ENCODE results near the gene JADE3. TPM values are rescaled to one million over a fixed set of nuclear protein-coding genes. Genes with fewer than 3 reads are reported as not detected.

The JADE3 gene
- polyA plus RNA-seq, 1 donor from 2014 or later: 6.8 TPM

GRCh38 chrX:46916273-46916672 lies 4.1 kb downstream of the JADE3 start:
- Histone ChIP-seq H2AFZ (ENCODE audit: low read depth, low read length) (no peak overlapping the region), H3K27me3 (ENCODE audit: insufficient read depth, low read depth, low read length) (no peaks in the 10 kb centered on the region), H3K9ac (ENCODE audit: low read length) (no peak overlapping the region), H3K9me3 (ENCODE audit: low read length) (no peaks in the 10 kb centered on the region), H3K4me2 (ENCODE audit: low read length) (no peak overlapping the region), H3K79me2 (replicated peaks; ENCODE audit: insufficient read depth, low read length) (peaks cover 41% of the 10 kb centered on the region), H3K36me3 (ENCODE audit: insufficient read depth, low read length) (no peaks in the 10 kb centered on the region), H3F3A (ENCODE audit: insufficient read depth, low read length, poor library complexity, severe bottlenecking) (no peaks in the 10 kb centered on the region), H4K20me1 (ENCODE audit: insufficient read depth) (no peaks in the 10 kb centered on the region), H3K4me3 (ENCODE audit: low read length) (no peak overlapping the region), H3K9me2 (ENCODE audit: insufficient read depth, low read length) (no peaks in the 10 kb centered on the region), H3K27ac (ENCODE audit: low read length) (no peak overlapping the region)
- no peak for TF ChIP-seq REST (IDR thresholded peaks at IDR 0.05; ENCODE audit: borderline replicate concordance)
- TF ChIP-seq EP300 (conservative IDR thresholded peaks at IDR 0.05; ENCODE audit: poor library complexity, severe bottlenecking): no peak
- TF ChIP-seq POLR2AphosphoS5 (IDR thresholded peaks at IDR 0.05): no peak
- no peak for TF ChIP-seq CTCF (IDR thresholded peaks at IDR 0.05; ENCODE audit: poor library complexity, severe bottlenecking)
- no peak for TF ChIP-seq EZH2 (IDR thresholded peaks at IDR 0.05; ENCODE audit: borderline replicate concordance, insufficient read depth, low read length, poor library complexity, severe bottlenecking)
- no peak for TF ChIP-seq SMC3 (conservative IDR thresholded peaks at IDR 0.05; ENCODE audit: poor library complexity)
- TF ChIP-seq MXI1 (conservative IDR thresholded peaks at IDR 0.05; ENCODE audit: poor library complexity, severe bottlenecking): no peak
- no peak for TF ChIP-seq TAF1 (IDR thresholded peaks at IDR 0.05; ENCODE audit: low read depth)
- TF ChIP-seq RAD21 (conservative IDR thresholded peaks at IDR 0.05): no peak

GRCh38 chrX:46917622-46918021 lies 5.4 kb downstream of the JADE3 start:
- no peak overlapping the region for H3K4me2 ChIP-seq (ENCODE audit: low read length)
- no peaks in the 10 kb centered on the region for H4K20me1 ChIP-seq (ENCODE audit: insufficient read depth)
- H3K79me2 ChIP-seq (replicated peaks; ENCODE audit: insufficient read depth, low read length): peaks cover 41% of the 10 kb centered on the region
- no peaks in the 10 kb centered on the region for H3K36me3 ChIP-seq (ENCODE audit: insufficient read depth, low read length)
- no peak overlapping the region for H3K9ac ChIP-seq (ENCODE audit: low read length)
- TF ChIP-seq MXI1 (conservative IDR thresholded peaks at IDR 0.05; ENCODE audit: poor library complexity, severe bottlenecking) (no peak), SMC3 (conservative IDR thresholded peaks at IDR 0.05; ENCODE audit: poor library complexity) (no peak), REST (IDR thresholded peaks at IDR 0.05; ENCODE audit: borderline replicate concordance) (no peak), EP300 (conservative IDR thresholded peaks at IDR 0.05; ENCODE audit: poor library complexity, severe bottlenecking) (no peak), RAD21 (conservative IDR thresholded peaks at IDR 0.05) (no peak), CTCF (IDR thresholded peaks at IDR 0.05; ENCODE audit: poor library complexity, severe bottlenecking) (no peak), POLR2AphosphoS5 (IDR thresholded peaks at IDR 0.05) (no peak), EZH2 (IDR thresholded peaks at IDR 0.05; ENCODE audit: borderline replicate concordance, insufficient read depth, low read length, poor library complexity, severe bottlenecking) (no peak), TAF1 (IDR thresholded peaks at IDR 0.05; ENCODE audit: low read depth) (no peak)
- H3K9me2 ChIP-seq (ENCODE audit: insufficient read depth, low read length): no peaks in the 10 kb centered on the region
- no peaks in the 10 kb centered on the region for H3F3A ChIP-seq (ENCODE audit: insufficient read depth, low read length, poor library complexity, severe bottlenecking)
- no peaks in the 10 kb centered on the region for H3K9me3 ChIP-seq (ENCODE audit: low read length)
- no peak overlapping the region for H2AFZ ChIP-seq (ENCODE audit: low read depth, low read length)
- H3K27me3 ChIP-seq (ENCODE audit: insufficient read depth, low read depth, low read length): no peaks in the 10 kb centered on the region
- no peak overlapping the region for H3K4me3 ChIP-seq (ENCODE audit: low read length)
- H3K27ac ChIP-seq (ENCODE audit: low read length): no peak overlapping the region
